Activated CD8-positive, alpha-beta memory T cell treated with anti-CD3 and anti-CD28 coated beads, Interleukin-2, amount 50 U/mL, for 48 hours (primary cell): Measurements from ENCODE around the gene PPP2R2C.
A peak's percentile ranks its signal among the peaks of the same experiment; 100 is the strongest.

Experiments used
- DNase-seq: peaks from one replicate; pipeline ENCODE4 v3.0.0-alpha.2; 2020

PPP2R2C gene

GRCh38 chr4:6338951-6339817 lies 133.2 kb downstream of the PPP2R2C start:
- DNase-seq = no peak

DNA sequence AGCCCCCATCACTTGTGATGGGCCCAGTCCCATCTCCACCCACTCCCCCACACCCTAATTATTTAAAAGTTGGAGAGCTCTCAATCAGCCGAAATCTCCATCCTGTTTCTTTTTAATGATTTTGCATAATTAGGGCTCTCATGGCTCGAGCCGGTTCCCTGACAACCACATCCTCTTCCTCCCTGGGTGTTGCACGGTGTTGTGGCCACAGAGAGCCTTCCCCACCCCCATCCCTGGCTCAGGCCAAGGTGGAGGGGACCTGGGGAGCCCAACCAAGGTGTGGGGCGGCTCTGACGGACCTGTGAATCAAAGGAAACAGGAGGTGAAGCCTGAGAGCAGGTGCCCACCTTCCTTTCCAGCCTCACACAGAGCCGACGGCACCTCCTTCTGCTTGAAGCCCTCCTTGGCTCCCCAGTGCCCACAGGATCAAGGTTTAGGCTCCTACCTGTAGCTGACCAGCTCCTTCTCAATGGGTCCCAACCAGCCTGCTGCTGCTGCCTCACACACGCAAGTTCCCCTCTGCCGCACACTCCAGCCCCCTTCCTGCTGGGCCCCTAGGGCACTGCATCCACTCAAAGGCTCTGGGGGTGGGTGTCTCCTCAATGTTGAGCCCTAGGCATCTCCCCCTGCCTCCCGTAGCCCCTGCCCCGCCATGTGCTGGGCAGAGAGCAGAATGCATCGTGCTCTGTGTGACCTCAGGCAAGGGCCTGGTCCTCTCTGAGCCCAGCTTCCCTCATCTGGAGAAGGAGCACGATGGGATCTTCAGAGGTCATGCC lies 134.1 kb downstream of the PPP2R2C start:
- DNase-seq = no peak

- DNase-seq = no peak
Observed at GRCh38 chr4:6337331-6337935, 135.0 kb downstream of the PPP2R2C start.

GRCh38 chr4:6336166-6336565 lies 136.2 kb downstream of the PPP2R2C start:
- DNase-seq = no peak

- DNase-seq = no peak
Observed at GRCh38 chr4:6335040-6335590, 137.3 kb downstream of the PPP2R2C start.

- DNase-seq = no peak
Observed at GRCh38 chr4:6334203-6334887, 138.1 kb downstream of the PPP2R2C start.

DNA sequence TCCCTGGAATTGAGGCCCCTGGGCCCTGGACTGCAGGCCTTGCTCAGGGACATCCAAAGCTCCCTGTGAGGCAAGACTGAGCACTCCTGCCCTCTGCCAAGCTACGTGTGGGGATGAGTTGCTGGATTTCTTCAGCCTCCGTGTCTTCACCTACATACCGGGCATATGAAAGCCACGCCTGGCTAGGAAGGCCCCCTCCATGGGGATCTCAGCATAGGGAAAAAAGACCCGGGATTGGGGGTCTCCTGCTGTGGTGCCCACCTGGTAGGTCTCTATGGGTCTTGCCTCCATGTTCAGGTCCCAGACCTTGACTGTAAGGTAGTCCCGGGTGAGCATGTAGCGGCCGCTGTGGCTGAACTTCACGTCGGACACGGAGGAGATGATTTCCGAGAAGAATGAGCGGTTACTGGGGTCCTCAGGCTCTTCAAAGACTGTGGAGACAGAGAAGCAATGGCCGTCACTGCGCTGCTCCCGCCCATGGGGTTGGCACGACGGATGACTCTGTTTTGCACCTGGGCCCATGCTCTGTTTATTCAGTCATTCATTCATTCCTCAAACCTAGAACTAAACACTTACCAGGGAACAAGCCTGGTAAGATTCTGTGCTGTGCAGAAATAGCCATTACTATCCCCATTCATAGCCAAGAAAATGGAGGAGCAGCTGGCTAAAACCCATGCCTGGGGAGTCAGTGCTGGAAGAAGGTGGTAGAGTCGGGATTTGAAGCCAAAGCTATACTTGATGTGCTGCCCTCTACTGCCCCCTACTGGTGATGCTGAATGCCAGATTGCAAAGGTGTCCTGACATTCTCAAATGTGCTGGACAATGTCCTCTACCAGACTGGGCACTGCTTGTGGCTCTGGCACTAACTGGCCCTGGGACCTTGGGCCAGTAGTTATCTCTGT lies 138.9 kb downstream of the PPP2R2C start:
- DNase-seq = no peak

GRCh38 chr4:6332669-6333050 lies 139.8 kb downstream of the PPP2R2C start:
- DNase-seq = no peak

GRCh38 chr4:6332042-6332668 lies 140.3 kb downstream of the PPP2R2C start:
- DNase-seq = peak; percentile 68

DNA sequence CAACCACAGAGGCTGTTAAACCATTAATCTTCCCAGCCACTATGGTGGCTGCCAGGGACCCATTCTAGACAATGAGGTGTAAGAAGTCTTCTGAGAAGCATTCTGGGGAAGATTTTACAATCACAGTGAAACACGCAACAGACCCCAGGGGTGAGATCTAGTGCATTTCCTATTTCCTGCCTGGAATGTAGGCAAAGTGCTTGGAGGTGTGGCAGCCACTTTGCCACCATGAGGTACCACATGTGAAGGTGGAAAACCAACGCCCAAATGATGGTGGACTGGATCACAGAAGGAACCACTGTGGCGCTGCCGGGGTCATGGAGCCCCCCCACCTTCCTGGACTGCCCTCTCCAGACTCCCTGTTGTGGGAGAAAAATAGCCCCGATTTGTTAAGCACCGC lies 140.9 kb downstream of the PPP2R2C start:
- no peak for DNase-seq

- no peak for DNase-seq
Observed at GRCh38 chr4:6331018-6331417, 141.4 kb downstream of the PPP2R2C start.

DNA sequence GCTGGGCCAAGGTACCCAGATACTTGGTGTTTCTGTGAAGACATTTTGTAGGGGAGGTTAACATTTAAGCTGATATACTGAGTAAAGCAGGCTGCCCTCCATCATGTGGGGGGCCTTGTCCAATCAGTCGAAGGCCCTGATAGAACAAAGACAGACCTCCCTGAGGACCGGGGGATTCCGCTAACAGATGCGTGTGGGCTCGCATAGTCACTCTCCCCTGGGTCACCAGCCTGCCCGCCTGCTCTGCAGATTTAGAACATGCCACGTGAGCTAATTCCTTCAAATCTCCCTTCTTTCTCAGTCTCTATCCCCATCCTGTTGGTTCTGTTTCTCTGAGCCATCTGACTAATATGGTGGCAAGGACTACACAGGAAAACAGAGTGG lies 142.0 kb downstream of the PPP2R2C start:
- DNase-seq = no peak

- no peak for DNase-seq
Observed at GRCh38 chr4:6329478-6330383, 142.7 kb downstream of the PPP2R2C start.

GRCh38 chr4:6328526-6328925 lies 143.9 kb downstream of the PPP2R2C start:
- DNase-seq = no peak

DNA sequence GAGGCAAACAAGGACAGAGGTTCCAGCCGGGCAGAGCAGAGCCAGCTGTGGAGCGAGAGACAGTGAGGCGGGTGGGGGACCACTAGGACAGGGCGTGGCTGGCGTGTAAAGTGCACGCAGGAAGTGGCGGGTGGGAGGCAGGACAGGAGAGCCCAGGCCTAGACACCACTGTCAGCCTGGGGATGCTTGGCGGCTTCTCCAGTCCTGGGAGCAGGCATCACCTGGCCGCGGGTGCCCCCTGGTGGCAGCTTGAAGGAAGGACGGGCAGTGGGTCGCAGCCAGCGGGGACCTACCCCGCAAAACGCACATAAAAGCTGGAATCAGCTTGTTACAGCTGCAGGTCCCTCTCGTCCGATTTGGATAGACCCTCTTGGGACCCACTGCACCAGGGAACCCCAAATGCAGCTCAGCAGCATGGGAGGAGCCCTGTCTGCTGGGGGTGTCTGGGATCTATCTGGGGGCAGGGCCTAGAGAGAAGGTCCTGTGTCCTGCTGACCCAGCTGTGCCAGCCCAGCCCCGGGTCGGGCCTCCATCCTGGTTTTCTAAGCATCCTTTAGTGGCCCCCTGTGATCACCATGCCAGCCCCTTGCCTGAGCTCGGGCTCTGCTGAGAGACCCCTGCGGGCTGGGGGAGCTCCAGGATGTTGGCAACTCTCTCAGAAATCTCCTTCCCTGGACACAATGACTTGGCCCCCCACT lies 145.0 kb downstream of the PPP2R2C start:
- peak; percentile 94 for DNase-seq

GRCh38 chr4:6326312-6327060 lies 145.9 kb downstream of the PPP2R2C start:
- DNase-seq = no peak

- DNase-seq = no peak
Observed at GRCh38 chr4:6325788-6326290, 146.6 kb downstream of the PPP2R2C start.

GRCh38 chr4:6324999-6325787 lies 147.2 kb downstream of the PPP2R2C start:
- DNase-seq = no peak
